Measurements from ENCODE around the gene SMIM33.

DNA sequence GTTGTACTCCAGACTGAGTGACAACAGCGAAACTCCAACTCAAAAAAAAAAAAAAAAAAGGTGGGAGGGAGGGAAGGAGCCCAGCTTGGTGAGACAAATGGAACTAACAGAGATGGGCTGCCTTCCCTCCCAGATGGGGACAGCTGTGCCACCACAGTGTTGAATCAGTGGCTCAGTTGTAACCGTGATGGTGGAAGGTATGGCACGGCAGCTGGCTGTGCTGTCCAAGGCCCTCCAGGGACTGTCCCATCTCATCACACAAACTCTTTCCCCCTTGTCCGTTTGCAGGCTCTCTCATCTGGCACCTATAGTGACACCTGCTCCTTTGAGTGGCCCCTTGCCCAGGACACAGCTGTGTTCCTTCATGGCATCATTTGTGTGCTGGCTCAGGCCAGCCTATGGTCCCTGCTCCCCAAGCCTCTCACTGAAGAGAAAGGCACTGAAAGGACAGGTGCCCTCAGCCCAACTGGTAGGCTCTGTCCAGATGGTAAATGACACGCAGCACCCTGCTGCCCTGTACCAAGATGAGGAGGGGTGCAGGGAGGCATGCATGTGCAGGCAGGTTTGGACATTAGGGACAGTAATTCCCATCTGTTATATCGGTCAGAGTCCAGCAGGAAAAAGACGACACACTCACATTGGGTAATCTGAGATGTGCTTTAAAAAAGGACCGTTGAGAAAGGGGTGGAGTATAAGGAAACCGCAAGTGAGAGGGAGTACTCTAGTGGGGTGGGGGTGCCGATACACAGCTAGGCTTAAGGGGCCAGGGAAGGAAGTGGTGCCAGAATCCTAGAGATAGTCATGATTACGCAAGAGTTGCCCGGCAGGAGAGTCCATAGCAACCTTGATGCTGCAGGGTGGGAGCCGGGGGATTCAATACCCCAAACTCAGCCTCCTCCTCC lies 4.3 kb downstream of the SMIM33 start:
- TF ChIP-seq, protein P1, sequence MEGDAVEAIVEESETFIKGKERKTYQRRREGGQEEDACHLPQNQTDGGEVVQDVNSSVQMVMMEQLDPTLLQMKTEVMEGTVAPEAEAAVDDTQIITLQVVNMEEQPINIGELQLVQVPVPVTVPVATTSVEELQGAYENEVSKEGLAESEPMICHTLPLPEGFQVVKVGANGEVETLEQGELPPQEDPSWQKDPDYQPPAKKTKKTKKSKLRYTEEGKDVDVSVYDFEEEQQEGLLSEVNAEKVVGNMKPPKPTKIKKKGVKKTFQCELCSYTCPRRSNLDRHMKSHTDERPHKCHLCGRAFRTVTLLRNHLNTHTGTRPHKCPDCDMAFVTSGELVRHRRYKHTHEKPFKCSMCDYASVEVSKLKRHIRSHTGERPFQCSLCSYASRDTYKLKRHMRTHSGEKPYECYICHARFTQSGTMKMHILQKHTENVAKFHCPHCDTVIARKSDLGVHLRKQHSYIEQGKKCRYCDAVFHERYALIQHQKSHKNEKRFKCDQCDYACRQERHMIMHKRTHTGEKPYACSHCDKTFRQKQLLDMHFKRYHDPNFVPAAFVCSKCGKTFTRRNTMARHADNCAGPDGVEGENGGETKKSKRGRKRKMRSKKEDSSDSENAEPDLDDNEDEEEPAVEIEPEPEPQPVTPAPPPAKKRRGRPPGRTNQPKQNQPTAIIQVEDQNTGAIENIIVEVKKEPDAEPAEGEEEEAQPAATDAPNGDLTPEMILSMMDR (IDR thresholded peaks at IDR 0.05) = no peak
- TF ChIP-seq POLR2A (IDR thresholded peaks at IDR 0.05) = no peak

Measured in sigmoid colon (tissue), 3 donors.